DND-41 (cell line): ENCODE results near the gene GSDME.

ENCODE experiments used
- ATAC-seq: fragments of 200-7000 bp; cut with Tn5 transposase; 3 replicates; pipeline ENCODE4 v1.9.1; 2021; ENCODE audit warnings: low read depth; ENCODE audit not compliant: insufficient read depth
- DNase-seq: peaks from one replicate; pipeline ENCODE4 v3.0.0-alpha.2; 2020
- H2AFZ ChIP-seq: 2 replicates; pipeline ENCODE4 v1.6.0; 2012; ENCODE audit warnings: low read depth, low read length
- H3K27ac ChIP-seq: 2 replicates; pipeline ENCODE4 v1.5.1; 2012; ENCODE audit warnings: low read length, inconsistent platforms
- H3K27me3 ChIP-seq: fragments of 200-600 bp; sonication (generic); 2 replicates; pipeline ENCODE4 v1.6.0; 2012; ENCODE audit warnings: low read length, mild to moderate bottlenecking, inconsistent platforms; ENCODE audit not compliant: insufficient read depth, poor library complexity
- H3K36me3 ChIP-seq: 2 replicates; pipeline ENCODE4 v1.5.1; 2012; ENCODE audit warnings: low read length, inconsistent platforms; ENCODE audit not compliant: insufficient read depth
- H3K4me1 ChIP-seq: 2 replicates; pipeline ENCODE4 v1.5.1; 2012; ENCODE audit warnings: mild to moderate bottlenecking, low read length; ENCODE audit not compliant: insufficient read depth
- H3K4me2 ChIP-seq: 2 replicates; pipeline ENCODE4 v1.6.0; 2012; ENCODE audit warnings: mild to moderate bottlenecking, moderate library complexity, low read length, inconsistent platforms; ENCODE audit not compliant: insufficient read depth
- H3K4me3 ChIP-seq, 2 experiments: fragments of 200-600 bp in 1 of 2; shearing (Covaris generic) in 1 of 2; 2 replicates each; pipeline ENCODE4 v1.5.1; 2012 to 2016; ENCODE audit warnings: inconsistent platforms in 2 of 2, low read length in 2 of 2, mild to moderate bottlenecking in 2 of 2, low read depth in 1 of 2, moderate library complexity in 1 of 2
- H3K79me2 ChIP-seq: 2 replicates; pipeline ENCODE4 v1.6.0; 2012; ENCODE audit warnings: low read length, inconsistent platforms; ENCODE audit not compliant: insufficient read depth
- H3K9ac ChIP-seq: 2 replicates; pipeline ENCODE4 v1.6.0; 2012; ENCODE audit warnings: low read depth, mild to moderate bottlenecking, inconsistent platforms, low read length, moderate library complexity
- H3K9me3 ChIP-seq: 2 replicates; pipeline ENCODE4 v1.5.1; 2012; ENCODE audit warnings: low read length, moderate library complexity, mild to moderate bottlenecking, inconsistent platforms; ENCODE audit not compliant: insufficient read depth, severe bottlenecking
- H4K20me1 ChIP-seq: 2 replicates; pipeline ENCODE4 v1.6.0; 2012; ENCODE audit warnings: low read length; ENCODE audit not compliant: insufficient read depth
- CTCF ChIP-seq: IDR thresholded peaks from 2 replicates; pipeline ENCODE4 v1.5.1; 2012; ENCODE audit warnings: borderline replicate concordance, low read length, moderate library complexity, mild to moderate bottlenecking; ENCODE audit not compliant: poor library complexity, severe bottlenecking; ENCODE audit errors: extremely low read depth
- EZH2 ChIP-seq: IDR thresholded peaks from 3 replicates; pipeline ENCODE4 v1.6.1; 2012; ENCODE audit warnings: borderline replicate concordance, low read depth, mild to moderate bottlenecking, moderate library complexity, low read length, inconsistent platforms; ENCODE audit not compliant: severe bottlenecking

The GSDME gene

GRCh38 chr7:24732646-24733413 is 24.4 kb downstream of the GSDME start:
- Histone ChIP-seq H2AFZ (no peak overlapping the region), H3K4me3 (no peak overlapping the region), H4K20me1 (no peaks in the 10 kb centered on the region), H3K27ac (no peak overlapping the region), H3K9me3 (no peaks in the 10 kb centered on the region), H3K9ac (no peak overlapping the region), H3K4me2 (no peak overlapping the region), H3K4me1 (peaks cover 16% of the 10 kb centered on the region), H3K27me3 (no peaks in the 10 kb centered on the region), H3K36me3 (no peaks in the 10 kb centered on the region), H3K79me2 (no peaks in the 10 kb centered on the region)
- ATAC-seq, result peak; percentile 45
- DNase-seq, result peak; percentile 53
- TF ChIP-seq CTCF (no peak), EZH2 (no peak)

- Histone ChIP-seq H3K4me1 (peaks cover 30% of the 10 kb centered on the region), H3K36me3 (no peaks in the 10 kb centered on the region), H3K27ac (no peak overlapping the region), H3K4me2 (no peak overlapping the region), H3K9me3 (no peaks in the 10 kb centered on the region), H3K4me3 (no peak overlapping the region), H4K20me1 (no peaks in the 10 kb centered on the region), H3K27me3 (no peaks in the 10 kb centered on the region), H3K9ac (no peak overlapping the region), H2AFZ (no peak overlapping the region), H3K79me2 (no peaks in the 10 kb centered on the region)
- DNase-seq, result no peak
- ATAC-seq, result no peak
- TF ChIP-seq EZH2, result no peak
- no peak for TF ChIP-seq CTCF
These were observed 26.0 kb downstream of the GSDME start for GRCh38 chr7:24731313-24731712.

GRCh38 chr7:24730018-24730369 is 27.3 kb downstream of the GSDME start:
- Histone ChIP-seq H3K27me3 (no peaks in the 10 kb centered on the region), H3K9me3 (no peaks in the 10 kb centered on the region)
- no peak for TF ChIP-seq EZH2
- no peak for TF ChIP-seq CTCF

More at GRCh38 chr7:24730018-24730369, 27.3 kb downstream of the GSDME start:
- Histone ChIP-seq H3K4me2 (no peak overlapping the region), H3K4me1 (peaks cover 30% of the 10 kb centered on the region), H3K27ac (no peak overlapping the region), H3K9ac (no peak overlapping the region), H4K20me1 (no peaks in the 10 kb centered on the region), H3K4me3 (no peak overlapping the region), H3K36me3 (no peaks in the 10 kb centered on the region), H3K79me2 (no peaks in the 10 kb centered on the region), H2AFZ (no peak overlapping the region)
- ATAC-seq, result no peak
- DNase-seq, result no peak
